Measurements from ENCODE around the gene CAV3.

GRCh38 chr3:8746780-8747345 is 13.3 kb downstream of the CAV3 start:
- TF ChIP-seq CTCF (conservative IDR thresholded peaks at IDR 0.05; ENCODE audit: low read depth in 2 of 2) (no peak), POLR2AphosphoS5 (IDR thresholded peaks at IDR 0.05; ENCODE audit: low read depth) (no peak), EZH2 (IDR thresholded peaks at IDR 0.05; ENCODE audit: low read depth, unreplicated experiment) (no peak), CREB1 (CRISPR knock-in tag; IDR thresholded peaks at IDR 0.05; ENCODE audit: low read depth) (no peak), EZH2phosphoT487 (IDR thresholded peaks at IDR 0.05; ENCODE audit: unreplicated experiment) (no peak), REST (IDR thresholded peaks at IDR 0.05; ENCODE audit: unreplicated experiment) (no peak), ZNF462 (CRISPR knock-in tag; IDR thresholded peaks at IDR 0.05) (no peak), JUNB (IDR thresholded peaks at IDR 0.05; ENCODE audit: unreplicated experiment) (no peak), ZNF331 (CRISPR knock-in tag; IDR thresholded peaks at IDR 0.05; ENCODE audit: low read depth) (no peak), STAT1 (IDR thresholded peaks at IDR 0.05; ENCODE audit: unreplicated experiment) (no peak)

All from GM23338 (cell line).